ENCODE measurements around the gene GTF3C2.

DNA sequence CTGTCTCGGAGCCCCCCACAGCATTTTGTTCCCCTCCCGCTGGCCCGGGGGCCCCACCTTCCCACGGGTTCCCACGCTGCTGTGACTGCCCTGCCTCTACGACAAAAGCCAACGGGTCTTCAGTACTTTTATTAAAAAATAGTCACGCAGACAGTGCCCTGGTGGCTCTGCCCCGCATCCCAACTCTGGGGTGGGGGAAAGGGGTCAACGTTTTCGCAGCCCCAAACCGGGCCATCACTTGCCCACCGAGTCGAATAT lies 49.3 kb downstream of the GTF3C2 start:
- TF ChIP-seq, protein P1, sequence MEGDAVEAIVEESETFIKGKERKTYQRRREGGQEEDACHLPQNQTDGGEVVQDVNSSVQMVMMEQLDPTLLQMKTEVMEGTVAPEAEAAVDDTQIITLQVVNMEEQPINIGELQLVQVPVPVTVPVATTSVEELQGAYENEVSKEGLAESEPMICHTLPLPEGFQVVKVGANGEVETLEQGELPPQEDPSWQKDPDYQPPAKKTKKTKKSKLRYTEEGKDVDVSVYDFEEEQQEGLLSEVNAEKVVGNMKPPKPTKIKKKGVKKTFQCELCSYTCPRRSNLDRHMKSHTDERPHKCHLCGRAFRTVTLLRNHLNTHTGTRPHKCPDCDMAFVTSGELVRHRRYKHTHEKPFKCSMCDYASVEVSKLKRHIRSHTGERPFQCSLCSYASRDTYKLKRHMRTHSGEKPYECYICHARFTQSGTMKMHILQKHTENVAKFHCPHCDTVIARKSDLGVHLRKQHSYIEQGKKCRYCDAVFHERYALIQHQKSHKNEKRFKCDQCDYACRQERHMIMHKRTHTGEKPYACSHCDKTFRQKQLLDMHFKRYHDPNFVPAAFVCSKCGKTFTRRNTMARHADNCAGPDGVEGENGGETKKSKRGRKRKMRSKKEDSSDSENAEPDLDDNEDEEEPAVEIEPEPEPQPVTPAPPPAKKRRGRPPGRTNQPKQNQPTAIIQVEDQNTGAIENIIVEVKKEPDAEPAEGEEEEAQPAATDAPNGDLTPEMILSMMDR (IDR thresholded peaks at IDR 0.05 in 4 of 5, conservative IDR thresholded peaks at IDR 0.05 in 1 of 5): no peak
- TF ChIP-seq POLR2A (IDR thresholded peaks at IDR 0.05): no peak

Measured in gastrocnemius medialis (tissue), 4 donors.